ENCODE results near the gene ELAVL3.
A peak's percentile ranks its signal among the peaks of the same experiment; 100 is the strongest.
"Not testable (repeated sequence)": the region's sequence is repeated elsewhere in the genome, so short reads cannot be mapped to it uniquely, and the experiment has no call there.

Gene ELAVL3

DNA sequence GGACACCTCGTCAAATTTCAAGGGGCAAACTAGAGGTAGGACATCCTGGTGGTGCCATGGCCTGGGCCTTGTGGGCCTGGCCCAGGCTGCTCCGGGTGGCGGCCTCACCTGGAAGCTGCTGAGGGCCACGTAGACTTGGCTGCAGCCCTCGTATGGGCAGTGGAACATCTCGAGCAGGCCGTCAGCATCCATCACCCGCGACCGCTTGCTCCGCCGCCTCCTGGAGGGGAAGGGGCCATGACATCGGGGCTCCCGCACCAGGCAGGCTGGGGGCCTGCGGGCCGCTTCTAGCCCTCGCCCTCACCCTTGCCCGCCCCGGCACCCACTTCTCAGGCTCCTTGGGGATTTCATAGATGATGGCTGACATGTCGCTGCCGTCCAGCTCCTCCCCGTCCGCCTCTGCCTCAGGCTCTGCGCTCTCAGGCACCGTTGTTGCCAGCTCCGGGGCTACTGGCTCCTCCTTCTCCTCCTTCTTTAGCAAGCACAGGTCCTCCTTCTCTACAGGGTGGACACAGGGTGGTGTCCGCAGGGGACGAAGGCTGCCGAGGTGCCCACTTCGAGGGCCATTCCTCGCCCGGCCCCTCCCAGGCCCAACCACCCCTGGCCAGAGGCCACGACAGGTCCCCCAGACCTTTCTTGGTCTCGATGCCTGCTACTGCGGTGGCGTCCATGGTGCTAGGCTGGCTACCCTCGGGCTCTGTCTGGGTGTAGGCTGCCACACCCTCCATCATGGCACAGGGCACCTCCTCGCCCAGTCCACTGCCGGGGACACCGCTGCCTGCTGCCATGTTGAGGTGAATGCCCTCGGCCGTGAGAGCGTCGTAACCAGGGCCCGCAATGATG is 6.0 kb upstream of the ELAVL3 start:
- DNase-seq (ENCODE audit: low read depth): no peak

GRCh38 chr19:11485245-11485837 is 4.5 kb upstream of the ELAVL3 start:
- DNase-seq (ENCODE audit: low read depth): no peak

DNA sequence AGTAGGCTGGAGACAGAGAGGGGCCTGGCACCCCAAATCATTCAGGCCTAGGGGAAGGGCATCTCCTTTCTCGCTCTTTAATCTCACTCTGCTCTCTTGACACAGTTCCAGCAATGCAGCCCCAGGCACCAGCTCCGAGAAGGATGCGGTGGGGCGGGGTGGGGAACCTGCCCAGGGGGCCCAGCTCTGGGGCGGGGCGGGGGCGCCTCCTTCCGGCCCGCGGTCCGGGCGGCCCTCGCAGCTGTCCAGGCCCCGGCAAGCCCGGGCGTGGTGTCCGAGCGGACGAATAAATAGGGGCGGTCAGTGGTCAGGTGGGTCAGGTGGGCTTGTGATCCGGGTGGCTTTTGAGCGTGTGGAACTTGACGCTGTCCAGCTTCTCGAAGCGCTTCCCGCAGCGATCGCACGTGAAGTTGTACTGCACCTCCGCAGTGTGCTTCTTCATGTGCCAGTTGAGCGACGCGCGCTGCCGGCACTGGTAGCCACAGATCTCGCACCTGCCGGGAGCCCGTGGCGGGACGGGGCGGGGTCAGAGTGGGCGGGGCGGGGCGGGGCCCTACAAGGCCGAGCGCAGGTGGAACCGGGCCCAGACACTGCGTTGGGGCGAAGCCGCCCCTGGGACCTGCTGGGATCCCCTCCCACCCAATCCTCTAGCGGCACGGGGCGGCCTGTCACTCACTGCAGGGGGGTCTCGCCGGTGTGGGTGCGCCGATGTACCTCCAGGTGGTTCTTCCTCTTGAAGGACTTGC is 2.7 kb upstream of the ELAVL3 start:
- no peak for DNase-seq (ENCODE audit: low read depth)

DNA sequence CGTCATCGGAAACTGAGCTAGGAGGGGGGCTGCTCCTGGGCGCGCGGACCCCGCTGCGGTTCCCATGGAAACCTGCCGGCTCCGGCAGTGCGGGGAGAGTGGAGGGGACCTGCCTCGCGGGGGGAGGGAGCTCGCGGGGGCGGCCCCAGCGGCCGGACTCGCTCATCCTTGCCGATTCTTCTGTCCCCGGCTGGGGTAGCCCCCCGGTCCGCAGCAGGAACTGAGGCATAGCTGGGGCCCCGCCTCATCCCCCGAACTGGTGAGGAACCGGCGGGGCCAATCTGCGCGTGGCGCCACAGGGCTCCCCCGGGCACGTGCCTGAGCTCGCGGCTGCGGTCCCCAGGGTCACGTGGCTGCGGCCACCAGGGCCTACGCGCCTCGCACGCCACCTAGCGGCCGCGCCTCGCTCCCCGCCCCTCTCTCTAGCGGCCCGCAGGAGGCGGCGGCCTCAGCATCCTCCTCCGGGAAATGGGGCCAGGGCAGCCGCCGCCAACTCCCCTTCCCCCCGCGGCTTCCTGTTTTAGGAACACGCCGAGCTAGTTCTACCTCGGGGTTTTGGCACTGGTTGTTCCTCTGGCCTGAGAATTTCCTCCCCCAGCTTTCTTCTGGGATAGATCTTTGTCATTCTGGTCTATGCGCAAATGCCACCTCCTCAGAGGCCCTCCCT is 1.7 kb upstream of the ELAVL3 start:
- peak; percentile 61 for DNase-seq (ENCODE audit: low read depth)

GRCh38 chr19:11481534-11482383 is 913 bp upstream of the ELAVL3 start:
- DNase-seq (ENCODE audit: low read depth): peak; percentile 45

DNA sequence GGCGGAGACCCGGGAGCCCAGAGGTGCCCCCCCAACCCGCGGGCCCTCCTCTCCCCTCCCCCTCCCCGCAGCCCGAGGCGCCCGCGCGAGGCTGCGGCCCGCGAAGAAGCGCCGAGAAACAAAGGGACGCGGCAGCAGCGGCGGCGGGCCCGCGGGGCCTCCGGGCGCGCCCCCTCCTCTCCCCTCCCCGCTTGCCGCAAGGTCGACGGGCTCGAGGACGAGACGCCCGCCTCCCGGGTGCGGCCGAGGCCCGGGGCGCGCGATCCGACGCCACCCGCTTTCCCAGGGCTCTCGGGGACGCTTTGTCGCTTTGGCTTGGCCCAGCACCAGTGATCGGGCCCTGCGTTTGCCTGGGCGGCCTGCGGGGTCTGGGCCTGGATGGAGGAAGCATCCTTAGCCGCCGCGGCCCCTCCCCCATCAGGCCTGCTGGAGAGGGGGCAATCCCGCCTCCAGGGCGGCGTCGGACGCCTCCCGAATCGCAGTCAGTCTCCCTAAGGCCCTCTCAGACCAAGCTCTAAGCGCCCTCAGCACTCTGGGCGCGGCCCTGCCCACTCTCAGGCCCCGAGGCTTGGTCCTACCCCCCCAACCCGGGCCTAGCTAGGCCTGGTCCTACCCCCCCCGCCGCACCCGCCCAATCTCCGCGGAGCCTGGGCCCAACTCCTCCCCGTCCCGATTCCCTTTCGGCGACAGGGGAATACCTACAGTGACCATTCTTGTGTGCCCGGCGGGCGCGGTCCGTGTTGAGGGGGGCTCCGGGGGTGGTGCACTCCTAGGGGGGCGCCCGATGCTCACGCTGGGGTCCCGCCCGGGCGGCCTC is 740 bp downstream of the ELAVL3 start:
- DNase-seq (ENCODE audit: low read depth): no peak

DNA sequence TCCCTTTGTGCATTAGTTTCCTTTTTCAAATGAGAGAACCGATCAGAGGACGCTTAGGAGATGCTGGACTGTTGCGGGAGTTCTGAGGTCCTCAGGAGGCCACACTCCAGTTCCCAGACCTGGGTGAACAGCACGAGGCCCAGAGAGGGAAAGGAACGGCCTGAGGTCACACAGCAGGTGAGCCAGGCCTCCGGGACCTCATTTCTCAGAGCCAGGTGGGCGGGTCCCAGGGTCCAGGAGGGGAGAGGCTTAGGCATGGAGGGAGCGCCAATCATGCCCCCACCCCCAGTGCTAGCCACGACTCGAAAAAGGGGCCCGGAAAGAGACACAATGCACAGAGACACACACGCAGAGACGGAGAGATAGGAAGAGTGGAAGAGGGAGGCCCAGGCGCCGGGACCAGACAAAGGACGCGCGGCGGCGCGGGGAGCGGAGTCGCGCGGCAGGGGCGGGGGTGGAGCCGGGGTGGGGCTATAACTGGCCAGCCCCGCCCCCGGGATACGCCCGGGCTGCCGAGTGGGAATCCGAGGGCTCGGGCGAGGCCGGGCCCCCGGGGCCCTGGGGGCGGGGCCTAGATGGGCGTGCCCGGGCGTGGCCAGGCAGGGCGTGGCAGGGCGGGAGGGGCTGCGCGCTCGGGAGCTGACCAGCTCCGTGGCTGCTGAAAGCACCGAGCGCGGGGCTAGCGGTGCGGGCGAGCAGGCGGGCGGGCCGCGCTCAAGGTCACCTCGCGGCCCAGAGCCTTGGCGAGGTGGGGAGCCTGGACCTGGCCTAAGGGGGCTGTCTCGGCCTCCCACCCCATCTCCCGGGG is 1.6 kb downstream of the ELAVL3 start:
- no peak for DNase-seq (ENCODE audit: low read depth)

- DNase-seq (ENCODE audit: low read depth): no peak
Observed at GRCh38 chr19:11478167-11479089, 2.4 kb downstream of the ELAVL3 start.

DNA sequence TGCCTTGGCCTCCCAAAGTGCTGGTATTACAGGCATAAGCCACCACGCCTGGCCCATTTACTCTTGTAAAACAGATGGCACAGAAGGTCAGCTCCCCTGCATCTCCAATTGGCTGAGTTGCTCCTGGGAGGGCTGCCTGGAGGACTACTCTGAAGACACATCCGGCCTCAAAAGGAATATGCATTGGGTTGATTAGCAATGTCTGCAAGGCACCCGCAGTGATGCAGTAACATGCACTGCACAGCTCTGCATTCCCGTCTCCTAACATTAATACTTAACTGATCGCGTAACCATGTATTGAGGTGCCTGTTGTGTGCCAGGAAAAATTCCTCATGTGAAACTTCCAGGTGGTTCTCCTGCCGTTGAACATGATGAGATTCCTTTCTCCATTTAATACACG is 5.0 kb downstream of the ELAVL3 start:
- no peak for DNase-seq (ENCODE audit: low read depth)

GRCh38 chr19:11475343-11475742 is 5.5 kb downstream of the ELAVL3 start:
- DNase-seq (ENCODE audit: low read depth): not testable (repeated sequence)

GRCh38 chr19:11473725-11474124 is 7.1 kb downstream of the ELAVL3 start:
- DNase-seq (ENCODE audit: low read depth): no peak

GRCh38 chr19:11468266-11468845 is 12.5 kb downstream of the ELAVL3 start:
- not testable (repeated sequence) for DNase-seq (ENCODE audit: low read depth)

GRCh38 chr19:11465600-11465999 is 15.2 kb downstream of the ELAVL3 start:
- no peak for DNase-seq (ENCODE audit: low read depth)

GRCh38 chr19:11464333-11465265 is 16.2 kb downstream of the ELAVL3 start:
- DNase-seq (ENCODE audit: low read depth): no peak

- no peak for DNase-seq (ENCODE audit: low read depth)
Observed at GRCh38 chr19:11463391-11463790, 17.5 kb downstream of the ELAVL3 start.

GRCh38 chr19:11461453-11461852 is 19.4 kb downstream of the ELAVL3 start:
- DNase-seq (ENCODE audit: low read depth): no peak

GRCh38 chr19:11460207-11460606 is 20.6 kb downstream of the ELAVL3 start:
- DNase-seq (ENCODE audit: low read depth): no peak
